Loucy (cell line): ENCODE results near the gene ELOVL3.

Experiments
- H2AFZ ChIP-seq: fragments of 200-600 bp; sonication (generic); 2 replicates; pipeline ENCODE4 v1.6.0; 2016; ENCODE audit warnings: antibody characterized with exemption, mild to moderate bottlenecking, low read length, moderate library complexity
- H3F3A ChIP-seq: fragments of 200-600 bp; 2 replicates; pipeline ENCODE4 v1.6.0; 2016; ENCODE audit warnings: antibody characterized with exemption, low read depth, mild to moderate bottlenecking
- H3K27me3 ChIP-seq: fragments of 200-600 bp; sonication (generic); 2 replicates; pipeline ENCODE4 v1.6.1; 2014; ENCODE audit warnings: low read length, mild to moderate bottlenecking; ENCODE audit not compliant: insufficient read depth, poor library complexity, severe bottlenecking
- H3K36me3 ChIP-seq: fragments of 200-600 bp; sonication (generic); 2 replicates; pipeline ENCODE4 v1.6.1; 2016; ENCODE audit warnings: low read length; ENCODE audit not compliant: insufficient read depth
- H3K4me1 ChIP-seq: fragments of 200-600 bp; sonication (generic); 2 replicates; pipeline ENCODE4 v1.5.1; 2014; ENCODE audit warnings: low read length, mild to moderate bottlenecking; ENCODE audit not compliant: insufficient read depth, poor library complexity, severe bottlenecking
- H3K4me2 ChIP-seq: fragments of 200-600 bp; sonication (generic); 2 replicates; pipeline ENCODE4 v1.6.0; 2014; ENCODE audit warnings: antibody characterized with exemption, low read length, low read depth, mild to moderate bottlenecking; ENCODE audit not compliant: poor library complexity, severe bottlenecking
- H3K4me3 ChIP-seq: fragments of 200-600 bp; sonication (generic); 2 replicates; pipeline ENCODE4 v1.5.1; 2014; ENCODE audit warnings: low read length, mild to moderate bottlenecking, mixed read lengths; ENCODE audit not compliant: poor library complexity, severe bottlenecking
- H3K79me2 ChIP-seq: fragments of 200-600 bp; sonication (generic); 2 replicates; pipeline ENCODE4 v1.6.1; 2014; ENCODE audit warnings: low read length; ENCODE audit not compliant: insufficient read depth
- H3K9ac ChIP-seq: fragments of 200-600 bp; sonication (generic); 2 replicates; pipeline ENCODE4 v1.6.0; 2014; ENCODE audit warnings: mild to moderate bottlenecking, low read depth, low read length, moderate library complexity; ENCODE audit not compliant: poor library complexity, severe bottlenecking
- H3K9me2 ChIP-seq: fragments of 200-600 bp; sonication (generic); replicated peaks from 2 replicates; pipeline ENCODE4 v1.6.1; 2016; ENCODE audit warnings: low read depth, low read length, mixed read lengths
- H3K9me3 ChIP-seq: fragments of 200-600 bp; sonication (generic); 2 replicates; pipeline ENCODE4 v1.6.1; 2014; ENCODE audit warnings: mild to moderate bottlenecking, antibody characterized with exemption, low read length, low read depth; ENCODE audit not compliant: insufficient read depth
- H4K20me1 ChIP-seq: fragments of 200-600 bp; sonication (generic); 2 replicates; pipeline ENCODE4 v1.6.0; 2014; ENCODE audit warnings: antibody characterized with exemption, low read length, mild to moderate bottlenecking; ENCODE audit not compliant: insufficient read depth, poor library complexity, severe bottlenecking
- CTCF ChIP-seq: fragments of 200-600 bp; sonication (generic); conservative IDR thresholded peaks from 2 replicates; pipeline ENCODE4 v1.5.1; 2014; ENCODE audit warnings: mild to moderate bottlenecking, antibody characterized with exemption, low read length
- EZH2phosphoT487 ChIP-seq: fragments of 200-600 bp; IDR thresholded peaks from 2 replicates; pipeline ENCODE4 v1.6.1; 2018; ENCODE audit warnings: antibody characterized with exemption, mild to moderate bottlenecking, moderate library complexity, borderline replicate concordance

Gene ELOVL3

GRCh38 chr10:102264371-102264770, 38.3 kb downstream of the ELOVL3 start:
- Histone ChIP-seq H3F3A (no peaks in the 10 kb centered on the region), H3K27me3 (no peaks in the 10 kb centered on the region), H3K79me2 (peaks cover 55% of the 10 kb centered on the region), H3K4me2 (no peak overlapping the region), H3K36me3 (peaks cover 66% of the 10 kb centered on the region; the same call in 1 of the 2 replicates), H4K20me1 (peaks cover 16% of the 10 kb centered on the region), H3K4me1 (peaks cover 15% of the 10 kb centered on the region), H3K9me3 (no peaks in the 10 kb centered on the region), H2AFZ (no peak overlapping the region), H3K9ac (no peak overlapping the region), H3K9me2 (no peaks in the 10 kb centered on the region), H3K4me3 (no peak overlapping the region)
- TF ChIP-seq EZH2phosphoT487: no peak
- TF ChIP-seq CTCF: no peak

- H3F3A ChIP-seq: no peaks in the 10 kb centered on the region
- peaks cover 15% of the 10 kb centered on the region for H3K4me1 ChIP-seq
- H3K4me2 ChIP-seq: no peak overlapping the region
- H3K79me2 ChIP-seq: peaks cover 66% of the 10 kb centered on the region
- no peaks in the 10 kb centered on the region for H3K9me3 ChIP-seq
- H4K20me1 ChIP-seq: peaks cover 16% of the 10 kb centered on the region
- peaks cover 49% of the 10 kb centered on the region; the same call in 1 of the 2 replicates for H3K36me3 ChIP-seq
- no peak overlapping the region for H3K9ac ChIP-seq
- no peaks in the 10 kb centered on the region for H3K9me2 ChIP-seq
- no peak for TF ChIP-seq CTCF
- TF ChIP-seq EZH2phosphoT487: no peak
- H2AFZ ChIP-seq: no peak overlapping the region
- H3K27me3 ChIP-seq: no peaks in the 10 kb centered on the region
- H3K4me3 ChIP-seq: no peak overlapping the region
Measured at GRCh38 chr10:102266670-102267069, 40.6 kb downstream of the ELOVL3 start.

- TF ChIP-seq EZH2phosphoT487 (no peak), CTCF (no peak)
- Histone ChIP-seq H3K4me1 (peaks cover 15% of the 10 kb centered on the region), H3K9me2 (no peaks in the 10 kb centered on the region), H3K36me3 (peaks cover 46% of the 10 kb centered on the region; the same call in 1 of the 2 replicates), H2AFZ (no peak overlapping the region), H3K79me2 (peaks cover 69% of the 10 kb centered on the region), H3K9ac (no peak overlapping the region), H3K27me3 (no peaks in the 10 kb centered on the region), H4K20me1 (peaks cover 19% of the 10 kb centered on the region), H3K4me3 (no peak overlapping the region), H3K4me2 (no peak overlapping the region), H3F3A (no peaks in the 10 kb centered on the region), H3K9me3 (no peaks in the 10 kb centered on the region)
Measured at GRCh38 chr10:102267748-102268147, 41.6 kb downstream of the ELOVL3 start.
